DMS79 (cell line): ENCODE results near the gene FSD1L.

Experiments used
- DNase-seq: peaks from one replicate; lab custom pipeline; 2025; lab: John Stamatoyannopoulos, UW

The FSD1L gene

GRCh38 chr9:105436783-105437182 is 11.1 kb upstream of the FSD1L start:
- DNase-seq = no peak

- DNase-seq = no peak
Observed at GRCh38 chr9:105437704-105438103, 10.1 kb upstream of the FSD1L start.

- DNase-seq = peak; percentile 38
Observed at GRCh38 chr9:105438141-105438806, 9.6 kb upstream of the FSD1L start.

GRCh38 chr9:105439428-105439827 is 8.4 kb upstream of the FSD1L start:
- DNase-seq = no peak

- no peak for DNase-seq
Observed at GRCh38 chr9:105441616-105442160, 6.1 kb upstream of the FSD1L start.

- no peak for DNase-seq
Observed at GRCh38 chr9:105443121-105443520, 4.7 kb upstream of the FSD1L start.

- DNase-seq = no peak
Observed at GRCh38 chr9:105444130-105444529, 3.7 kb upstream of the FSD1L start.

GRCh38 chr9:105445203-105445881 is 2.5 kb upstream of the FSD1L start:
- DNase-seq = no peak

GRCh38 chr9:105447386-105447813 is 434 bp upstream of the FSD1L start:
- no peak for DNase-seq

GRCh38 chr9:105449081-105449480 is 1.2 kb downstream of the FSD1L start:
- no peak for DNase-seq

- DNase-seq = no peak
Observed at GRCh38 chr9:105452185-105452584, 4.4 kb downstream of the FSD1L start.

GRCh38 chr9:105455836-105456475 is 8.1 kb downstream of the FSD1L start:
- no peak for DNase-seq

GRCh38 chr9:105457560-105458294 is 9.9 kb downstream of the FSD1L start:
- DNase-seq = no peak

- no peak for DNase-seq
Observed at GRCh38 chr9:105458404-105458803, 10.6 kb downstream of the FSD1L start.

GRCh38 chr9:105459336-105459735 is 11.5 kb downstream of the FSD1L start:
- DNase-seq = no peak

- DNase-seq = no peak
Observed at GRCh38 chr9:105466898-105467455, 19.1 kb downstream of the FSD1L start.

GRCh38 chr9:105468875-105469274 is 21.0 kb downstream of the FSD1L start:
- DNase-seq = no peak

- no peak for DNase-seq
Observed at GRCh38 chr9:105473221-105473620, 25.4 kb downstream of the FSD1L start.

- DNase-seq = no peak
Observed at GRCh38 chr9:105475302-105475701, 27.5 kb downstream of the FSD1L start.

GRCh38 chr9:105479846-105480245 is 32.0 kb downstream of the FSD1L start:
- no peak for DNase-seq

- no peak for DNase-seq
Observed at GRCh38 chr9:105483618-105484017, 35.8 kb downstream of the FSD1L start.

- DNase-seq = no peak
Observed at GRCh38 chr9:105484226-105484625, 36.4 kb downstream of the FSD1L start.
